NCI-H187 (cell line): ENCODE results near the gene CLEC1A.

Experiments used
- DNase-seq, 2 experiments: peaks; one replicate each; lab custom pipeline; 2025; lab: John Stamatoyannopoulos, UW

Gene CLEC1A

GRCh38 chr12:10098791-10099190 lies at the start of gene CLEC1A:
TSS of gene CLEC1A (minus strand) at chr12:10098985. CDS start at chr12:10098922, 63 bp downstream.
- no peak for DNase-seq

GRCh38 chr12:10147714-10148403 lies 49.1 kb upstream of the CLEC1A start:
- no peak for DNase-seq

- no peak for DNase-seq
Observed at GRCh38 chr12:10142976-10143589, 44.3 kb upstream of the CLEC1A start.

GRCh38 chr12:10140001-10140400 lies 41.2 kb upstream of the CLEC1A start:
- DNase-seq, result peak in 1 of 2 experiments; percentile 4

- no peak for DNase-seq
Observed at GRCh38 chr12:10136637-10137205, 37.9 kb upstream of the CLEC1A start.

- no peak for DNase-seq
Observed at GRCh38 chr12:10135126-10135525, 36.3 kb upstream of the CLEC1A start.

GRCh38 chr12:10132850-10133370 lies 34.1 kb upstream of the CLEC1A start:
- no peak for DNase-seq

- DNase-seq, result no peak
Observed at GRCh38 chr12:10131111-10131690, 32.4 kb upstream of the CLEC1A start.

GRCh38 chr12:10130042-10130441 lies 31.3 kb upstream of the CLEC1A start, which contains the start of gene CLEC7A:
TSS of gene CLEC7A (minus strand) at chr12:10130199. CDS start at chr12:10130082, 117 bp downstream.
- no peak for DNase-seq

GRCh38 chr12:10128687-10129086 lies 29.9 kb upstream of the CLEC1A start:
- DNase-seq, result no peak

GRCh38 chr12:10126413-10126812 lies 27.6 kb upstream of the CLEC1A start:
- DNase-seq, result no peak

GRCh38 chr12:10122689-10123088 lies 23.9 kb upstream of the CLEC1A start:
- no peak for DNase-seq

GRCh38 chr12:10121278-10121677 lies 22.5 kb upstream of the CLEC1A start:
- DNase-seq, result no peak

GRCh38 chr12:10119066-10119465 lies 20.3 kb upstream of the CLEC1A start:
- DNase-seq, result no peak

- DNase-seq, result no peak
Observed at GRCh38 chr12:10115890-10116289, 17.1 kb upstream of the CLEC1A start.

- no peak for DNase-seq
Observed at GRCh38 chr12:10115311-10115710, 16.5 kb upstream of the CLEC1A start.

- no peak for DNase-seq
Observed at GRCh38 chr12:10113920-10114319, 15.1 kb upstream of the CLEC1A start.

- DNase-seq, result no peak
Observed at GRCh38 chr12:10113075-10113474, 14.3 kb upstream of the CLEC1A start.

GRCh38 chr12:10111451-10111850 lies 12.7 kb upstream of the CLEC1A start:
- DNase-seq, result no peak

GRCh38 chr12:10110256-10110844 lies 11.6 kb upstream of the CLEC1A start:
- no peak for DNase-seq

GRCh38 chr12:10102322-10102721 lies 3.5 kb upstream of the CLEC1A start:
- DNase-seq, result no peak

- DNase-seq, result no peak
Observed at GRCh38 chr12:10101648-10102220, 2.9 kb upstream of the CLEC1A start.
